ENCODE data around the gene PAX6. TPM values are rescaled to one million over a fixed set of nuclear protein-coding genes. Genes with fewer than 3 reads are reported as not detected.

PAX6 gene
- total and polyA plus RNA-seq, 2 of the 4 experiments (the other 2 are of a cell fraction), result not detected

DNA sequence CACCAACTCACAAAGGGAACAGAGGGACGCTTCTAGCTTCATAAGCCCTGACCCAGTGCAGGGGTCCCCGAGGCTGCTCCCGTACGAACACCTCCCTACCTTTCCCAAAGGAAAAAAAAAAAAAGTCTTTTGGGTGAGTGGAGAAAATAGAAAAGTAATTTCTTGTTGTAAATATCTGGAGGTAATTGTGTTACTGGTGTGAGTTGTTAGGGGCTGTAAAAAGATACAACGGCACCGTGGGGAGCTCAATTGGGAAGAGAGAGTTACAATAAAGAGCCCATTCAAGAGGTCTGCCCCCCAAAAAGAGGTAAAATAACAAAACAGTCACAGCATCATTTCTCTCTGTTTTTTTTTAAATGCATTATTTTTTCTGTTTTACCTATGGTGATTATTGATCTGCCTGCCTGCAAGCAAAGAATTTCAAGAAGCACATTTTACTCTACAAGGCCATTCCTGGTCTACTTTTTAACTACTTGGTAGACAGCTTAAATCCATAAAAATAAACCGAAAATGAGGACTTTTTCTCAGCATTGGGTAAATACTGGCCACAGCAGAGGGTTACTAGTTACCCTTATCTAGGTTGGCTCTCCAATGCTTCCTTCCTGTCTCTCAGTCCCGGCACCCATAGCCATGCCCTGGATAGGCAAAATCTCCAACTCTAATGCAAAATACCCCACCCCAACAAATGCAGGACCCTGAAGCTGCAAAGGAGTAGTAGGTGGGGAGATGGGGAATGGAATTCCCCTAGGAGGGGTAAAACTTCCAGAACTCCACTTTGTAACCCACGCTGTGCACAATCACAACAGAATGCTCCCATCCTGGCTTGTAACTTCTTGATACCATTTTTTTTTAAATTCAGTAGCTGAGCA, 3.1 kb downstream of the PAX6 start (continued):
- TF ChIP-seq BHLHE40 (IDR thresholded peaks at IDR 0.05; ENCODE audit: low read depth, low read length), result no peak
- TF ChIP-seq POLR2A (IDR thresholded peaks at IDR 0.05; ENCODE audit: low read depth, low read length), result no peak

DNA sequence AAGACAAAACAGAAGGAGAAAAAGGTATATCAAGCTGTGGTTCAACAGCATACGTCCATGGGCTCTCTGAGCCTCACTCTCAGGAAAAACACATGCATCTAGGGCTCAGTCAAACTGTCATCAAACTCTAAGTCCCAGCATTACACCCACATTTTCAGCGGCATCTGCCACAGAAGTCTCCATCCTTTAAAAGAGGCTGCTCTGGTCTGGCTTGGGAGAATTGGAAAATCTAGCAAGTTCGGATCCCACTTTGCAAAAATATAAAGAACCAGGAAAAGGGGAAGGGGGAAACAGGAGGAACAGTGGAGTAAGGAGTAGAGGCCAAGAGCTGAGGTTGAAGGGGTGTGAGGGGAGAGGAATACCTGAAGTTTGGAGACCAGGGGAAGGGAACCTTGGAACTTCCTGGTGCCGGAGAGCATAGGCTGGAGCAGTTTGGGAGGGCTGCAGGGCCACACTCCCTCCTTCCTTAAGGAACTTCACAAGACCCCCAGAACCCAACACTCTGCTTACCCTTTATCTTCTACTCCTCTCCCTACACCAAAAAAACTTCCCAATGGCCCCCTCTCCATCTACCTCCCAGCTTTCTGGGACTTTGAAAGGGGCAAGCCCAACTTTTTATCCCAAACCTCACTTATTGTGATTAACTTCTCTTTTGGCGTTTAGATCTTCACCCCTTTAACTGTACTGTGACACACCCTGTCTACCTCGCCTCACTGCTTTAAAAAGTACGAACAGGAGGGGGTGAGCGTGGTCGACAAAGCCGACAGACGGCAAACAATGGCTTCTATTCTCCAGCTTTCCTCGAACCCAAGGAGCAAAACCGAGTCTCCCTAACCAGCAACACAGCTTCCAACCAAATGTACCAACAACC, 4.0 kb downstream of the PAX6 start:
- no peak overlapping the region for H3K4me2 ChIP-seq (ENCODE audit: low read depth, low read length)
- no peak overlapping the region for H3K4ac ChIP-seq (ENCODE audit: low read depth, low read length)
- no peak overlapping the region for H2BK120ac ChIP-seq (ENCODE audit: low read depth, low read length)
- no peak overlapping the region for H4K5ac ChIP-seq (ENCODE audit: low read depth, low read length)
- in situ Hi-C loops (cut with MboI; ENCODE audit: low sequenced_read_pairs) (no loop called here), intact Hi-C loops (cut with micrococcal nuclease) (no loop called here), dilution Hi-C loops (cut with HindIII; ENCODE audit: low sequenced_read_pairs, unreplicated experiment) (no loop called here)
- no peak overlapping the region for H2AK5ac ChIP-seq (ENCODE audit: low read depth, low read length)
- CTCF ChIA-PET, result interaction anchor here (0.6 kb wide), 1 partner anchor 209 kb away, joined by 4 read pairs; no protein-coding TSS in a partner anchor
- no peak for TF ChIP-seq RFX5 (IDR thresholded peaks at IDR 0.05; ENCODE audit: low read depth, low read length)
- no peak for TF ChIP-seq BHLHE40 (IDR thresholded peaks at IDR 0.05; ENCODE audit: low read depth, low read length)
- TF ChIP-seq NFE2L2 (IDR thresholded peaks at IDR 0.05; ENCODE audit: low read depth, low read length), result no peak
- no peak for TF ChIP-seq SMC3 (IDR thresholded peaks at IDR 0.05; ENCODE audit: low read depth, low read length)
- TF ChIP-seq CHD1 (IDR thresholded peaks at IDR 0.05; ENCODE audit: low read depth, low read length), result no peak
- no peak for TF ChIP-seq MXI1 (IDR thresholded peaks at IDR 0.05; ENCODE audit: borderline replicate concordance, low read depth, low read length)
- TF ChIP-seq MAZ (IDR thresholded peaks at IDR 0.05; ENCODE audit: borderline replicate concordance, low read depth, low read length), result no peak
- no peak for TF ChIP-seq FOS (IDR thresholded peaks at IDR 0.05; ENCODE audit: low read depth, low read length)
- H2BK5ac ChIP-seq (ENCODE audit: low read depth, low read length, poor library complexity, severe bottlenecking), result no peak overlapping the region
- no peak overlapping the region for H3K56ac ChIP-seq (ENCODE audit: extremely low read depth, insufficient read depth, low read length)
- no peak overlapping the region for H4K91ac ChIP-seq (ENCODE audit: insufficient read depth, low read depth, low read length)
- H3K9ac ChIP-seq (ENCODE audit: low read depth, low read length), result no peak overlapping the region
- H3K4me1 ChIP-seq (ENCODE audit: control insufficient read depth, insufficient read depth, low read length), result no peaks in the 10 kb centered on the region; the same call in 1 of the 2 replicates
- peaks cover 28% of the 10 kb centered on the region for H3K9me3 ChIP-seq (ENCODE audit: control insufficient read depth, insufficient read depth, low read length)
- H2AK9ac ChIP-seq (replicated peaks; ENCODE audit: low read depth, low read length, poor library complexity), result no peak overlapping the region
- H3K23ac ChIP-seq (ENCODE audit: low read depth, low read length), result no peak overlapping the region
- H2BK20ac ChIP-seq (ENCODE audit: low read depth, low read length), result no peak overlapping the region
- H4K20me1 ChIP-seq (ENCODE audit: insufficient read depth, low read length), result peaks cover 11% of the 10 kb centered on the region
- H2BK15ac ChIP-seq (ENCODE audit: low read depth, low read length), result no peak overlapping the region
- no peaks in the 10 kb centered on the region for H3K79me1 ChIP-seq (ENCODE audit: low read depth in 1 of 2, low read length in 2 of 2)
- H2AFZ ChIP-seq (replicated peaks; ENCODE audit: low read length, poor library complexity), result no peak overlapping the region
- H3K27me3 ChIP-seq (ENCODE audit: control insufficient read depth, insufficient read depth, low read length), result peaks cover 98% of the 10 kb centered on the region
- WGBS, 2 experiments (ENCODE audit: extremely low coverage in 2 of 2, insufficient read length in 1 of 2), result 0% methylated on average over 1 of the region's 13 CpGs; no CpG with 5 or more reads in 1 of the 2 experiments
- H3K9me1 ChIP-seq (ENCODE audit: insufficient read depth, low read length), result no peaks in the 10 kb centered on the region
- no peak overlapping the region for H4K8ac ChIP-seq (ENCODE audit: low read depth in 2 of 2, low read length in 2 of 2)
- DNase-seq (no peak), ATAC-seq (ENCODE audit: low read depth) (no peak)
- no peak overlapping the region for H3K27ac ChIP-seq (ENCODE audit: insufficient read depth, low read length)
- POLR2A ChIA-PET (ENCODE audit: unreplicated experiment), result no interaction called here
- no TSS peak for BruUV-seq (replicated peaks)
- H3K4me3 ChIP-seq (ENCODE audit: insufficient read depth, low read depth, low read length), result no peak overlapping the region
- no peak overlapping the region for H3K18ac ChIP-seq (ENCODE audit: low read depth, low read length)
- no peaks in the 10 kb centered on the region for H3K36me3 ChIP-seq (ENCODE audit: control insufficient read depth, insufficient read depth, low read length)
- H3K14ac ChIP-seq (replicated peaks; ENCODE audit: low read depth, low read length), result no peak overlapping the region

Measured in IMR-90 (cell line).